Mammary epithelial cell (primary cell): ENCODE measurements around the gene POC1B.

Experiments
- EZH2 ChIP-seq: IDR thresholded peaks from 2 replicates; pipeline ENCODE4 v1.6.1; 2012; ENCODE audit warnings: low read length, inconsistent platforms, borderline replicate concordance
- TF ChIP-seq, protein P1 (sequence below), 2 donors: IDR thresholded peaks in 1 of 2; conservative IDR thresholded peaks in 1 of 2; 2 replicates each; pipeline ENCODE4 v1.5.1; 2011 to 2012; ENCODE audit warnings: inconsistent platforms in 2 of 2, low read length in 2 of 2, mild to moderate bottlenecking in 2 of 2, control low read depth in 1 of 2, low read depth in 1 of 2; ENCODE audit not compliant: insufficient read depth in 1 of 2; ENCODE audit errors: extremely low read depth in 1 of 2

DNA sequence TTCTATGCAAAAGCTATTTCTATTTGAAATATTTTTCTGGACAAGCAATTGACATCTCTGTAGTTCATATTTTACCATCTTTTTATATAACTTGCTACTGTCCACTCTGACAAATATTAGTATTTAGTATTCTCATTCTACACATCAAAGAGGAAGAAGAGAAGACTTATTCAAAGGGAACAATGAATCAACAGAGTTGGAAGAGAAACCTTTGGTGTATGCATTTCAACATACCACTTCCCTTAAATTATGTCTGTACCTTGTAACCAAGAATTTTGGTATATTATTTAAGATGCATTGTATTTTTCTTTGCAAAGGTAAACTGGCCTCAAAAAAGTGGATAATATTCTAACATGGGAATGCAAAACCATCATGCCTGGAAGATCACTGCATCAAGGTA, 101.5 kb downstream of the POC1B start:
- TF ChIP-seq, protein P1, sequence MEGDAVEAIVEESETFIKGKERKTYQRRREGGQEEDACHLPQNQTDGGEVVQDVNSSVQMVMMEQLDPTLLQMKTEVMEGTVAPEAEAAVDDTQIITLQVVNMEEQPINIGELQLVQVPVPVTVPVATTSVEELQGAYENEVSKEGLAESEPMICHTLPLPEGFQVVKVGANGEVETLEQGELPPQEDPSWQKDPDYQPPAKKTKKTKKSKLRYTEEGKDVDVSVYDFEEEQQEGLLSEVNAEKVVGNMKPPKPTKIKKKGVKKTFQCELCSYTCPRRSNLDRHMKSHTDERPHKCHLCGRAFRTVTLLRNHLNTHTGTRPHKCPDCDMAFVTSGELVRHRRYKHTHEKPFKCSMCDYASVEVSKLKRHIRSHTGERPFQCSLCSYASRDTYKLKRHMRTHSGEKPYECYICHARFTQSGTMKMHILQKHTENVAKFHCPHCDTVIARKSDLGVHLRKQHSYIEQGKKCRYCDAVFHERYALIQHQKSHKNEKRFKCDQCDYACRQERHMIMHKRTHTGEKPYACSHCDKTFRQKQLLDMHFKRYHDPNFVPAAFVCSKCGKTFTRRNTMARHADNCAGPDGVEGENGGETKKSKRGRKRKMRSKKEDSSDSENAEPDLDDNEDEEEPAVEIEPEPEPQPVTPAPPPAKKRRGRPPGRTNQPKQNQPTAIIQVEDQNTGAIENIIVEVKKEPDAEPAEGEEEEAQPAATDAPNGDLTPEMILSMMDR (conservative IDR thresholded peaks at IDR 0.05 in 1 of 2, IDR thresholded peaks at IDR 0.05 in 1 of 2; ENCODE audit: extremely low read depth in 1 of 2, insufficient read depth in 1 of 2, low read depth in 1 of 2, low read length in 2 of 2), result no peak
- TF ChIP-seq EZH2, result no peak
